GM19438 (cell line): Measurements from ENCODE around the gene LIFR.

Experiments
- ATAC-seq: cut with Tn5 transposase; IDR thresholded peaks from one replicate; pipeline ENCODE4 v1.9.1; 2021; ENCODE audit warnings: low read depth; ENCODE audit not compliant: unreplicated experiment

LIFR gene

DNA sequence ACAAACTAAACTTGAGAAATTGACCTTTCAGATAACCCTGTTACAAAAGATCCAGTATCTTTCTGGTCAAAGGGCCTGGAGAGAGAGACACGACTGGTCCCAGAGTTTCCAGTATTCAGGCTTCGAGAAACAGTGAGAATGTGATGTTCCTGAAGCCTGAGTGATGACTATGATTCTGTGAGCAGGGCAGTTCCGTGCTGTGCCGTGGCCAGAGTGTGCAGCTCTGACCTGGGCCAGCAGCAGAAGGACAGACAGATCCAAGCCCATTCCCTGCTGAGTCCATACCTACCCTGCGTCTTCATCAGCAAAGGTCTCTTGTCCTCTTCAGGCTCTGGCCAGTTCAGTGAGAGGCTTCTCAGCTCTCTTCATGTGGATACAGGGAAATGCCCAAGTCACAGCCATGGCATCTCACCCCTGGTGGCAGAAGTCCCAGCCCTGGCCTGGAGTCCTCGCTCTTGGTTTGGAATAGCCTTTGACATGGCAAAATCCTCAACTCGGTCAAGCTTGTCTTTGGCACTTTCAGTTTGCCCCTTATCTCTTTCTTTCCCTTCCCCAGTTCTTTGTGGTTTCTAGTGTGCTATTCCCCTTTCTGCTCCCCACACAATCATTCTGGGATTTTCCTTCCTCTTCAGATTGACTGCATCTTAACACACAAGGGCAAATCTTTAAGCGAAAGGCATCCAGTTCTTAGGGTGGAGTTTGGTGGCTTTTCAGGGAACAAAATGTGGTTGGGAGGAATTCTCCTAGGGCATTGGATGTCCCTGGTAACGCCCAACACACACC is 107.7 kb downstream of the LIFR start:
- ATAC-seq: no peak

DNA sequence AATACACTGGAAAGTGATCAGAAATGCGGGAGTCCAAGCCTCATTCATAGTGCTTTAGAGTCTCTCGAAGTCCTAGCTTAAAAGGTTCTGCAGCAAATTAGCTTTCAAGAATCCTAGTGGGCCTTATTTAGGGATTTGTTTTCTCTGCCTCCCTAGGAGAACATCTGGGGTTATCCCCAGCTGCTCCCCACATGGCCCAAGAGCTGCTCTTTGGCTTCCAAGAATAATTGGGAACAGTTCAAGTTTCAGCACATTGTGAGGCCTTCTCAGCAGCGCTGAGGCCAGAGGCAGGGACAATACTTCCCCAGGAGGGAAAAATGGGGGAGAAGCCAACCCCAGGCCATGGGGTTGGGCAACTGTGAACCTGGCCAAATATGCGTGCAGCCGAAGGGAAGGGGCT is 108.7 kb downstream of the LIFR start:
- ATAC-seq: no peak

DNA sequence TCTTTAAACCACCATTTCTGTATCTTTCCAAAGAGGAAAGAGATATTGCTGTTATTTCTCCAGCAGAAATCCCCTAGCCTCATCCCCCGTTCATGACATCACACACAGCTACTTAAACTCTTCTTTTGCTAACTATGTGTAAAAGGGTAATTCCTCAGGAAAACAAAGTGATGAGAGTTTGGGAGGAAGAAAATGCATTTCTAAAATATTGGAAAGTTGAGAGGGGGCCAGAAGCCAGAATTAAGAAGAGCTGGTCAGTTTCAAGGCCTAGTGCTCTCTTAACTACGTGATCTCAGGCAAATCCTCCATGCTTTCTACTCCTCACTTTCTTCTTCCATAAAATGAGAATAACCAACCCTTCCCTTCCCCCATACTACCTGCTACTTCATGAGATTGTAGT is 109.4 kb downstream of the LIFR start:
- ATAC-seq: no peak

DNA sequence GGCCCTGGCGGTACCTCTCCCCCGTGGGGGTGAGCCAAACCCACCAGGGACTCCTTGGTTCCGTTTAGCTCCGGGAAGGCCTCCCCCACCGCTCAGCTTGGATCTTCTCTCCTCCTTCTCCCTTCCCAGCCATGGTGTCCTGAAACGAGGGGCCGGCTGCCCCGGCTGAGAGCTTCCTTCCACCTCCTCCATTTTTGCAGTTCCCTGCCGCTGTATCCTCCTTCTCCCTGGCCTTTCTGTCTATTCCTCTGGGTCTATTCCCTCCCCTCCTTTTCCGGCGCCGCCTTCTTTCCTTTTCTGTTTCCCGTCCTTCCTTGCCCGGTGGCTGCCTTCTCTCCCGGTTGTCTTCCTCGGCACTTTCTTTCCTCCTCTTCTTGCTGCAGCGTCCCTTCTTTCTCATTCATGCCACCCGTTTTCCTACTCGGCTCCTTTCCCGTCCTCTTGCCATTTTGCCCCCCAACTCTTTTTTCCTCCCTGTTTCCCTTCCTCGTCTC is 110.4 kb downstream of the LIFR start:
- ATAC-seq: no peak

DNA sequence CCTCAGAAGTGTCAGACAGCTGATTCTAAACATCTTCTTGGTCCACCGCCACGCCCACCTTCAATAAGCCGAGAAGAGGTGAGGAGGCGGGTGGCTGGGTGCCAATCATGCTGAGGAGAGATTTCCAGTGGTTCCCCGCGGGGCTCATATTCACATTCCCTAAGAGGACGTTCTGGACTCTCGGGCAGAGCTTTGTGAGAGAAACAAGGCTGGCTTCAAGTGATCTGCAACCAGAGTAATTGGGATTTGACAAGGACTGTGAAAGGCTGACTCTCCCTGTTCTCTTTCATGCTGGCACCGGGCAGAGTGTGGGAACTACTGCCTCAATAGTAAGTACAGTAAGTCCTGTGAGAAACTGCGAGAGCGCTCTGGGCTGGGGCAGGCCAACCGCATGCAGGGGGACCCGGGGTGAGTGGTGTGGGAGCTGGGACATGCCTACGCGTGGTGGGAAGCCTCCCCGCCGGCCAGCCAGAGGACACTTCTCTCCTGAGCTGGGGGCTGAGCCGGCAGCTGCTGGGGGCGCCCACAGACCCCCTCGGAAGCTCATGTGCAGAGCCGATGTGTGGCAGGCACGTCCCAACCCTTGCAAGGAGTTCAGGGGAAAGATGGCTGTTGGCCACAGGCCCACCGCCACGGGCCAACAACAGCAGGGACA is 110.9 kb downstream of the LIFR start:
- ATAC-seq: no peak

DNA sequence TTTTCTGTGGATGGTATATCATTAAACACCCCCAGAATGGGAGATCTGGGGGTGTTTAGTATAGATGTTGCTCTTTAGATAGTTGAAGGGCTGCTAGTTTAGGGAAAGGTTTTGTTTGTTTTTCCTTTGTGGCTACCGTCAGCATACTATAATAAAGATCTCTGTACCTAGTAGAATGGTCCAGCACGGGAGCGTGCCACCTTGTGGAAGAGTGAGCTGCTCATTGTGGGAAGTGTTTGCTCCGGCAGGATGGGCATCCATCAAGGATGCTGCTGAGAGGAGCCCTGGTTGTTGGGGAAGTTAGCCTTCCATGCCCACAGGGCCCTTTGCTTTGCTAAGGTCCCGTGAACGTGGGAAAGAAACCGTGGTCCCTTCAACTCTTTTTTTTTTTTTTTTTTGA is 113.1 kb downstream of the LIFR start:
- ATAC-seq: no peak

DNA sequence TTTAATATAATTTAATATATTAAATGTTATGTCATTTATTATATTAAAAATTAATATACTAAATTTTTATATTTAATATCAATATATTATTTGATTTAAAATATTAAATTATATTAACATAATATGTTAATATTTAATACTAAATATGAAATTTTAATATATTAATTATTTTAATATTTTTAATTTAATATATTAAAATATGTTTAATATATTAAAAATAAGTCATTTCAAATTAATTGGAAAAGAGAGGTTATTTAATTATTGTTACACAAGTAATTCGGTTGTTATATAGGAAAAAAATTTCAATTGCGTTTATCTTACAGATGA is 114.2 kb downstream of the LIFR start:
- ATAC-seq: no peak

DNA sequence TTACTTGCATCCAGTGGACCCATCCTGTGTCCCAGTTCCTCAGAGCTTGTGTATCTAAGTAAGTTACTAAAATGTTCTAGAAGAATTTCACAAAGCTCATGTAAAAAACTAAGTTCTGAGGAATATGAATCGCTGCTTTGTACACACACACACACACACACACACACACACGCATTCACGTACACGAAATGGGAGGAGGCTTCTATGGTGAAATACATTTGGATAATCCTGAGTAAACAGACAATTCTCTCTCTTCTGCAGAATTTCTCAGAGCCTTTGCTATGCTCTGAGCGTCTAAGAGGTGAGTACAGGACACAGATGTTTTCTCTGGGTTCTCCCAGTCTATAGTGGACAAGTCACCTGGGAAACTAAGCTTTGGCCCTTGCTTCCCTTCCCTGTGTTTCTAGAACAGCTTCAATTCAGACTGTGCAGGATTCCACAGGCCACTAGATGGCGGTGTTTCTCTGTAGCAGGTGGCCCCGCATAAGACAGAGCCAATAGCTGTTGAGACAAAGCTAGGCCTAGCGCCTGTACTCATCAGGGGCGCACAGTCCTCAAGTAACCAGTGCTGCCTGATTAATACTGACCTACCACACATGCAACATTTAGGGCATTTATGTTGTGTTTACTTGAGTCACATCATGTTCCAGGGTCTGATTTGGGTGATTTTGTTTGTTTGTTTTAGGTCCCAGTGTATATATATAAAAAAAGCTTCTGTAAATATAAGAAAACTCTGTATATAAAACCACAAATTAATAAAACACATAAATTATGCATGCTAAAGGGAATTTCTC is 114.8 kb downstream of the LIFR start:
- ATAC-seq: peak; percentile 99

DNA sequence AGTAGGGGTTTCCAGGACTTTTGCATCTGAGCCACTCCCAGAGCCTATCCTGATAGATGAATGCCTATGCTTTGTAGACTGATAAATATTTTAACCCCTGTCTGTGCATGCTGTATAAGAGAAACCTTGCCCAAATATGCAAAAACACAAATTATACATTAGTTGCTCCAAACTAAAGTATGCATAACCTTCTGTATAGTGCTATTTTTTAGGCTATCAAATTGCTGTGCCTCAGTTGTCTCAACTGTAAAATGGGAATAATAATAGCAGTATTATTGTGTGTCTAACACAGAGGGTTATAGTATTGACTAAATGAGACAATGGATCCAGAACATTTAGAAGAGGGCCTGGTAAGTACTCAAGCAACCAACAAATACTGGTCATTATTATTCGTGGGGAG is 117.7 kb downstream of the LIFR start:
- ATAC-seq: no peak

DNA sequence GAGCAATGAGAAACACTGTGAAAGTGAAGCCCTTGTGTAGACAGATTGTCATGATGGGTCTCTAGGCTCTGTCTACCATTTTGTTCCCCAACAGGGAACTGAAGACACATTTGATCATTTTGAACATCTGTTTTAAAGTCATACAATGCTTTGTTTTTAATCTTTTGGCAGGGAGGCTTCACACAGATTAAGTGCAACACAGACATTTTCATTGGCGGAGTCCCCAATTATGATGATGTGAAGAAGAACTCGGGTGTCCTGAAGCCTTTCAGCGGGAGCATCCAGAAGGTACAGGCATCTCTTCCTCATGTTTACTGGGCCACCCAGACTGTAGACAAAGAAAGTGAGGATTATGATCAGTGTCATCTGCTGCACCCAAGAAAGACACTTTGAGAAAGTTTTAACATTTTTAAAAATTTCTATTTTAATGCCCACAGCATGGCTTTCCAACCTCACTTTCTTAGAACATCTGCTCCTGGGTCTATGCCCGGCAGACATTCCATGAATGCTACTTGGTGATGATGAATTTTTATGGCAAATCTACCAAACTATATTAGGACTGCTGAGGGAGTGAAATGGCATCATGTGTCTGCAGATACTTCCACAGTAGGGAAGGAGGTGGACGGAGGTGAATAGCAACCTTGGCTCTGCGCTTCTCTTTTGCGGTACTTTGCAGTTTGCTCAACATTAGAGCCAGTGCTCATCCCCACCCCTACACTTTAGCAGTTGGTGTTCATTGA is 121.3 kb downstream of the LIFR start:
- no peak for ATAC-seq

DNA sequence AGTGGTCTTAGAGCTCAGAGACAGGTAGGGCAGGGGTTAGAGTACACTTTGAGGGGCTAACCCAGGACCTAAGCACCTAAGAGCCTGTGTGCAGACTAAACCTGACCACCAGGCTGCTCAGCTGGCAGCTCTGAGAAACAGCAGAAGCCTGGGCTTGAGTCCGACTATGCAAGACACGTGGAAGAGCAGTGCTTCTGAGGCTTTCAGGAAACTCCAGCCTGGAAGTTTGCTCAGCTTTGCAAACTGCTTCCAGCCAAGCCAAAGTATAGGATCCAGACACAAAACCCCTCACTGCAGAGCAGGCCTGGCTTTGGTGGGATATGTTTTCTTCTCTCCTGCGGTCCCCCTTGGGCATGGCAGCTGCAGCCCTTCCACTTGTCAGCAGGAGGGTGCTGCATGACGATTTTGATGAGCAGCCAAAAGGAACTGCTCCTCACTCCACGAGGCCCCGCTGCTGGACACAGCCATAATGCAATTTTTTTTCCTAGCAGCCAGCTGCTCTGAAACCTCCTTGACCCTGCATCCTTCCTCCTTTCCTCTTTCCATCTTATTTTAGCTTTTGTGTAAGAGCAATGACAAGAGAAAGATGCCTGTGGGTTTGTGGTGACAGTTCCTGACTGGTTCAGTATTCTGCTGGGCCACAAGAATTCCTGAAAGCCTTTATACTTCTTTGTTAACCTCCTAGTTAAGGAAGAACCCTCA is 123.1 kb downstream of the LIFR start:
- no peak for ATAC-seq

DNA sequence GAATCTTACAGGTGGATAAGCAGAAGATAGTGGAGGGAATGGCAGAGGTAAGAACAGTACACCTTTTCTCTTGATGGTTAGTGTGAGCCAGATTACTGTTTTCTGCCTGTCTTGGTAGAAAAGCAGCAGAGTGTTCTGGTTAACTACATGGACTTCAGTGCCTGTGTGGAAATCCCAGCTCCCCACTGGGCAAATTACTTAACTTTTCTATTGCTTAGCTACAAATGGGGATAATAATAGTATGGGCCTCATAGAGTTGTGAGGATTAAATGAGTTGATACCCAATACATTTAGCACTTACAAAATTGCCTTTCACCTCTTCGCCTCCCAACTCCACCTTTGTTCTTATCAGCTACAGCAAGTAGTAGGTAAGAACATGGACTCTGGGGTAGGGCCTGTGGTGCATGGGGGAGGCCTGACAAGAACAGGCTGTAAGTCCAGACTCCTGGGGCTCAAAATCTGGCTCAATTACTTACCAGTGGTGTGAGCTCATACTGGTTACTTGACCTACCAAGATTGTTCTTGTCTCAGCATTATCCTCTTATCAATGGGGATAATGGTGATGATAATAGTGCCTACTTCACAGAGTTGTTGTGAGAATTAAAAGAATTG is 125.1 kb downstream of the LIFR start:
- no peak for ATAC-seq

DNA sequence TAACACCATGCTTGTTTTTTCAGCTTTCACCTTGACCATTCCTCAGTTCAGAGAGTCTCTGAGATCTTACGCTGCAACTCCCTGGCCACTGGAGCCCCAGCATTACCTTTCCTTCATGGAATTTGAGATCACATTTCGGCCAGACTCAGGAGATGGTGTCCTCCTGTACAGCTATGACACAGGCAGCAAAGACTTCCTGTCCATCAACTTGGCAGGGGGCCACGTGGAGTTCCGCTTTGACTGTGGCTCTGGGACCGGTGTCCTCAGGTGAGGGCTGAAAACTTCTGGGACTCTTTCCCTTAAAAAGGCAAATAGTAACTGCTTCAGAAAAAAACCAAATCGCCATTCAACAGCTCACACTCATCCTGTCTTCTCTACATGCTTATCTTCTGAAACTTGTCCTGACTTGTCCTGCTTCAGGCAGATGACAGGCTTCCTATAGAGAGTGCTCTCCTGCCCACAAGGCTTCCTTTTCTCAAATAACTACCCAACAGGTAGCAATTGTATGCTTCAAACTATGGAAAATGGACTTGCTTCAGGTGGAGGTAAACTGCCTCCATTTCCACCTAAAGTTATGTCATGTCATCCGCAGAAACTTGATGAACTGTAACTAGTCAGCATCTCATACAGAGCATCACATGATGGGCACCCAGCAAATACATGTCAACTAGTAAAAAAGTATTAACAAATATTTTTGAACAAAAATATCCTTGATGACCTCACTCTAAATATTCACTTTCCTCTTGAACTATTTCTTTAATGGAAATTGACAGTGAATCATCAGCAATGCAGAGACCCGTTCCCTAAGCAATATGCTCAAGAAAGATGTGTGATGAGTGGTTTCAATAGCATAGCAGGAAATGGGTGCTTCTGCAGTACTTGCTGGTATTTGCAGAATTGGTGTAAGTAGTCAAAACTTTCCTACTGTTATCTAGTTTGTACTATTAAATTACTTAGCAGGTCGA is 129.2 kb downstream of the LIFR start:
- ATAC-seq: no peak

DNA sequence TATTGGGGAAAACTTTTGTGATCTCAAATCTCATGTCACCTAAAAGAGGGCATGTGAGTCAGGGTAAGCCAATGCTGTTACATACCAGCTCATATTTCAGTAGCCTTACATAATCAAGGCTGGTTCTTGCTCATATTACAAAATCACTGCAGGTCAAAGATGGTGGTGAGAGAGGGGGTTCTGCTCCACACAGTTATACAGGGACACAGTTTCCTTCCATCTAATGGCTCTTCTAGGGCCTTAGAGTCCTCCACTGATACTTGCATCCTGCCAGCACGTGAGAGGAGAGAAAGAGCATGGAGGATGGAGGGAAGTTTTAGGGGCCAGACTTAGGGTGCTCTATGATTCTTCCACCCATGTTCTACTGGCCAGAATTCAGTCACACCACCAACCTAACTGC is 130.0 kb downstream of the LIFR start:
- no peak for ATAC-seq
